HS-5 (cell line): ENCODE measurements around the gene LMNB1.
"Not testable (repeated sequence)": the region's sequence is repeated elsewhere in the genome, so short reads cannot be mapped to it uniquely, and the experiment has no call there.

ENCODE experiments used
- DNase-seq: peaks from one replicate; pipeline ENCODE4 v3.0.0-alpha.2; 2012; ENCODE audit warnings: low read depth

LMNB1 gene, protein sequence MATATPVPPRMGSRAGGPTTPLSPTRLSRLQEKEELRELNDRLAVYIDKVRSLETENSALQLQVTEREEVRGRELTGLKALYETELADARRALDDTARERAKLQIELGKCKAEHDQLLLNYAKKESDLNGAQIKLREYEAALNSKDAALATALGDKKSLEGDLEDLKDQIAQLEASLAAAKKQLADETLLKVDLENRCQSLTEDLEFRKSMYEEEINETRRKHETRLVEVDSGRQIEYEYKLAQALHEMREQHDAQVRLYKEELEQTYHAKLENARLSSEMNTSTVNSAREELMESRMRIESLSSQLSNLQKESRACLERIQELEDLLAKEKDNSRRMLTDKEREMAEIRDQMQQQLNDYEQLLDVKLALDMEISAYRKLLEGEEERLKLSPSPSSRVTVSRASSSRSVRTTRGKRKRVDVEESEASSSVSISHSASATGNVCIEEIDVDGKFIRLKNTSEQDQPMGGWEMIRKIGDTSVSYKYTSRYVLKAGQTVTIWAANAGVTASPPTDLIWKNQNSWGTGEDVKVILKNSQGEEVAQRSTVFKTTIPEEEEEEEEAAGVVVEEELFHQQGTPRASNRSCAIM

DNA sequence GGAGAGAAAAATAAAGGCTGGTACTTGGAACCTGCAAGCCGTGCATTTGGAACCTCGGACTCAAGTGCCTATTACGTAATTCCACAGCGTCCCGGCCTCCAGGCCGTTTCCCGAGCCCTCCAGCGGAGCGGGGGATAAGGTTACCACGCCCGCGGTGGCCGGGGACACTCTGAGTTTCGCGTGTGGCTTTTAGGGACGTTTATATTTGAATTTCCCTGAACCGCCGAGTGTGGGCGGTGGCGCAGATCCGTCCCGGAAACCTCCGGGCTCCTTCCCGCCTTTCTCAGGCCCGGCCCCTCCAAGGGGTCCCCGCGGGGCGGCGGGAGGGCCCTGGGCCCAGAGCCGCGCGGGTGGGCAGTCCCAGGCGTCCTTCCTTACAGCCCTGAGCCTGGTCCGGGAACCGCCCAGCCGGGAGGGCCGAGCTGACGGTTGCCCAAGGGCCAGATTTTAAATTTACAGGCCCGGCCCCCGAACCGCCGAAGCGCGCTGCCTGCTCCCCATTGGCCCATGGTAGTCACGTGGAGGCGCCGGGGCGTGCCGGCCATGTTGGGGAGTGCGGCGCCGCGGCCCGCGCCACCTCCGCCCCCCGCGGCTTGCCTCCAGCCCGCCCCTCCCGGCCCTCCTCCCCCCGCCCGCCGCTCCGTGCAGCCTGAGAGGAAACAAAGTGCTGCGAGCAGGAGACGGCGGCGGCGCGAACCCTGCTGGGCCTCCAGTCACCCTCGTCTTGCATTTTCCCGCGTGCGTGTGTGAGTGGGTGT is at the start of gene LMNB1:
Gene LMNB1, plus strand, starts transcription at position 638 of the 758 bp plus-strand sequence. CDS start 373 bp downstream, outside the sequence.
- DNase-seq, result peak; percentile 91

DNA sequence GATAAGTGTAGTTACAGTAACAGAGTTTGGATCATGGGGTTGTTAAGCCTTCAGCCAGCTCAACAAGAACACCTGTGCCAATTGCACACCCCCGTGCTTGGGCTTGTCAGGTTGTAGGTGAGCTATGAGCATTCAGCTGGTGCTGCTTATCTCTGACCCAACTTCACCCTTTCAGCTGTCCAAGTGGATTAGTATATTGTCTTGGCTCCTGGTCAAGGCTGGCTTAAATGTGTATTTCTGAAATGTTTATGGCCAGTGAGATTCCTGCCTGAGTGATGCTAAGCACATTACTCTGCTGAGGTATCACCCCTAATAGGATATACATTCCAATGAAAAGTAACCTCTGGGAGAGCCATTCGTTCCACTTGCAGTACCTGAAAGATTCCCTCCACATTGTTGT is 44.2 kb upstream of the LMNB1 start:
- DNase-seq, result no peak

DNA sequence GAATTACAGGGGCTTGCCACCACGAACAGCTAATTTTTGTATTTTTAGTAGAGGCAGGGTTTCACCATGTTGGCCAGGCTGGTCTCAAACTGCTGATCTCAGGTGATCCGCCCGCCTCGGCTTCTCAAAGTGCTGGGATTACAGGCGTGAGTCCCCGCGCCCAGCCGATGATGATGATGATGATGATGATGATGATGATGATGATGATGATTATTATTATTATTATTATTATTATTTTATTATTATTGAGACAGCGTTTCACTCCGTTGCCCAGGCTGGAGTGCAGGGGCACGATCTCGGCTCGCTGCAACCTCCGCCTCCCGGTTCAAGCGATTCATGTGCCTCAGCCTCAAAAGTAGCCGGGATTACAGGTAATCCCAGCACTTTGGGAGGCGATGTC is 42.4 kb upstream of the LMNB1 start:
- DNase-seq, result not testable (repeated sequence)

DNA sequence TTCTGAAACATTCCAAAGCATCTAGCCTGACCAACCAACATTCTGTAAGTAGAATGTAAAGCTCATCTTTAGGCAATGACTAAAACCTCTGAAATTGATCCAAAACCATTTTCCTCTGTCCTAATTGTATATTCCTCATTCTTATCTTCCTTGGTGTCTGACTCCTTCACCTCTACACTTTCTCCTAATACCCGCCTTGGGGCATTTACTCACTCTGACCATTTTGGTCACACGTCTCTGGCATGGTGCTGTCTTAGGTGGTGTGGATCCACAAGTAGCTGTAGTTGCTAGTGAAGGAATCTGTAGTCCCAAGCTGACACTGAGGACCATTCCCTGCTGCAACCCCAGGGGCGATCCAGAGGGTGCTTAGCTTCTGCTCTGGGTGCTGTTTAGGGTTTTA is 40.8 kb upstream of the LMNB1 start:
- peak; percentile 75 for DNase-seq

DNA sequence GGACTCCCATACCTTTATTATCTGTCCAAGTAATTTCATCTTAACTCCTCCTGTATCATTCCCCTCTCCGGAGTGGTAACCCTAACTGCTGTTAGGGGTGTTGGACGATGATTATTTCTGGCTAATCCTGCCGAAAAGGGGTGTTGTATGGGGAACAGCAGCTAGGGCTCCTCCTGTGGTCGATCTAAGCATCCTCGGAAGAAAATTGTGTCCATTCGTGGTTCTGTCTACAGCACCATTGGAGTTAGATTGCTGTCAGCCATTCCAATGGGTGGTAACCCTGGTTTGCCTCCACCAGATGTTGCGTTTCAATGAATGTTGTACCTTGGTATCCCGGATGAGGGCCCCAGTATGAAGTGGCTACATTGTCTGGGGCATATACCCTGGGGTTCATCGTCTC is 35.6 kb upstream of the LMNB1 start:
- DNase-seq, result no peak

DNA sequence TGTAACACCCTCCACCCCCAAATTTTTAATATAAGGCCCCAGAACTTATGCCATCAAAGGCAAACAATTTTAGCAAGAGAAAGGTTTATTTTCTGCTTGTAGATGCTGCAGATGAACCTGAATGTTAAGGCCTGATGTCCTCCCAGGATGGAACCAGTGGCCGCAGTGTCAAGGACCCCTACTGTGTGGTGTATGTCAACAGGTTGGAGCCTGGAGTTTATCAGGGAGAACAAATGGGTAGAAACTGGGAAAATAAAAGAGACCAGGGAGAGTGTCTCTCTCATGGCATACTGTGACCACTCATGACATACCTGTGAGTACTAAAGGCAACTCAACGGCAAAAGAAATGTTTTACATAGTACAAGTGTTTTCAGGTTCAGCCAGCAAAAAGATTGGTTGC is 34.5 kb upstream of the LMNB1 start:
- DNase-seq, result no peak

DNA sequence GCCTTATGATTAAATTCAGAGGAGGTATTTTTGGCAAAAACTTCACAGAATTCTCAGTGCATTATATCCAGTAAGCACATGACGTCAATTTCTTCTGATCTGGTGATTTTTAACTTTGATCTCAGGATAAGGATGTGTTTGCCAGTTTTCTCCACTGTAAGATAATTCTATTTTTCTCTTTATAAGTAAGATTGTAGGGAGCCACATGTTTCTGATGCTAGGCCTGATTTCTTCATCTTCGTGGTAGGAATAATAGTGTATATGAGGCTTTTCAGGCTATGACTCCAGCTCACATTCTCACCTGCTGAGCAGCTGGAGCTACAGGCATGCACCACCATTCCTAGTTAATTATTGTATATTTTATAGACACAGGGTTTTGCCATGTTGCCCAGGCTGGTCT is 32.1 kb upstream of the LMNB1 start:
- DNase-seq, result no peak

DNA sequence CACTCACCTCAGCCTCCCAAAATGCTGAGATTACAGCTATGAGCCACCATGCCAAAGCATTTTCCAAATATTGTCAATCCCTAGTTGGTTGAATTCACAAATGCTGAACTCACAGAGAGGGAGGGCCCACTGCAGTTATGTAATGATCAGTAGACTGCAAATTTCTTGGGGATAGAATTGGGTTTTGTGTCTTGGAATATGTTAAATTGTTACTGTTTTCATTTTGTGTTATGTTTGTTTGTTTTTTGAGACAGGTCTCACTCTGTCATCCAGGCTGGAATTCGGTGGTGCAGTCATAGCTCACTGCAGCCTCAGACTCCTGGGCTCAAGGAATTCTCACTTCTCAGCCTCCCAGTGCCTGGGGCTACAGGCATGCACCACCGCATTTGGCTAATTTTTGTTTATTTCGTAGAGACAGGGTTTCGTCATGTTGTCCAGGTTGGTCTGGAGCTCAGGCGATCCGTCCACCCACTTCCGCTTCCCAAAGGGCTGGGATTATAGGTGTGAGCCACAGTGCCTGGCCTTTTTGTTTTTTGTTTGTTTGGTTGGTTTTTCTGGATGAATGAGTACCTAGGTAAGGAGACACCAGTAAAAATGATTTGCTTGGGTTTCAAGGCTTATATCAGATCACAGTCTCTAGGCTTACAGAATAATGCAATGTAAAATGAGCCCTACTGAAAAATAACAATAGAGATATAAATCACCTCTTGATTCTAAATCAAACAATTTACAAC is 31.5 kb upstream of the LMNB1 start:
- DNase-seq, result no peak

DNA sequence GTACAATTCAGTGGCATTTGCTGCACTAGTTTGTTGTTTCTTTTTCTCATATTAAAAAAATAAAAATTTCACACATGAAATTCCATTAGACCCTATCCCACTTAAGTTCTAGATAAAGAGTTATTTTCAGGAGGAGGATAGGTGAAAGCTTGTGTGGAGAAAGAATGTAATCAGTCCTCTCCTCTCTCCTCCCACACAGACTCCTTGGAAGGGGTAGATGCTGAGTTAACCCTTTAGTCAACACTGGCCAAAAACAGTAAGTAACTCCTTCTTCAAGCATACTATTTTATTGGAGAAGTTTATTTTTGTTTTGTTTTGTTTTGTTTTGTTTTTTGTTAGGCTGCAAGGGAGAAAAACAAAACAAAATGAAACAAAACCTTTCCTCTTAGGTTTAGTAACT is 30.6 kb upstream of the LMNB1 start:
- DNase-seq, result no peak

DNA sequence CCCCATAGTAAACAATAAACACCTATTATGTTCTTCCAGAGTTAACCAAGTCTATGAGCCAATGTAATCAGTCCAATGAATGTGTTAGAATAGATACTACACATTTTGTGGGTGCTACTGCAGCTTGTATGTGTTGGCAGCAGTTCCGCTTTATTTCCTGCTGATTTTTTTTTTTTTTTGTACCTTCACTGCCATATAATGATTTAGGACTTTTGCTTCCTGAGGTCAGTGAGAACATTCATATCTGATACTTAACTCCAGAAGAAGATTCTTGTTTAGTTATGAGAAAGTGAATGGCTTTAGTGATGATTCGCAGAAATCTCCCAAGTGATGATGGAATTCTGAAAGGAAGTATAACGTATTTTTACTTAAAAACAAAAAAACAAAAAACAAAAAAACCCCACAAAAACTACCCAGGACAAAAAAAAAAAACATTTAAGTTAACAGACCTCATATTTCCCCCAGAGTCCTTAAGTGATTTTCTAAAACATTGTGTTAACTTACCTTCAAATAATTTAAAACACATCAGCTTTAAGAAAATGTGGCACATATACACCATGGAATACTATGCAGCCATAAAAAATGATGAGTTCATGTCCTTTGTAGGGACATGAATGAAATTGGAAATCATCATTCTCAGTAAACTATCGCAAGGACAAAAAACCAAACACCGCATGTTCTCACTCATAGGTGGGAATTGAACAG is 24.7 kb upstream of the LMNB1 start:
- no peak for DNase-seq

DNA sequence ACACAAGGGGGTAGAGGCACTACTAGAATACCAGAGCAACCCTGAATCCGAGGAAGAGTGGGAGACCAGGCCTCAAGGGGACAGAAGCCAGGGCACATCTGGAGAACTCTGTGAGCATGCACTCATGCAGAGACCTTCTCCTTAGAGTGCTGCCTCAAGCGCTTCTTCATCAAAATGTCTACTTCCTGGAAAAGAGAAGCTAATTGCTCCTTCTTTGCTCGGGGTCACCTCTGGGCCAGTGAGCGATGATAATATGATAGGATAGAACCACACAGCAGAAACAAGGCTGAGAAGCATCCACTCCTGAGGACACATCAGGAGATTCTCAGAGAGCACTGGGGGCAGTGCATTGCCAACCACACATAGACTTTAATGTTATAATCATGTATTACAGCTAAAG is 23.7 kb upstream of the LMNB1 start:
- DNase-seq, result no peak

DNA sequence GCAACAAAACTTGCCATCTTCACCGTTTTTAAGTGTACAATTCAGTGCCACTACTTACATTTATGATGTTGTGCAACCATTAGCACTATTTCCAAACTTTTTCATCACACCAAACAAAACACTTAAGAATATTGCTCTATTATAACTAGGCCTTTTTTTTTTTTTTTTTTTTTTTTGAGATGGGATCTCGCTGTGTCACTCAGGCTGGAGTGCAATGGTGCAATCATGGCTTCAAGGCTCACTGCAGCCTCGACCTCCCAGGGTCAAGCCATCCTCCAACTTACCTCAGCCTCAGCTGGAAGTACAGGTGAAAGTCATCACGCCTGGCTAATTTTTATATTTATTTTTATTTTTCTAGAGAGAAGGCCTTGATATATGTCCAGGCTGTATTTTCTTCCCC is 22.3 kb upstream of the LMNB1 start:
- DNase-seq, result no peak

DNA sequence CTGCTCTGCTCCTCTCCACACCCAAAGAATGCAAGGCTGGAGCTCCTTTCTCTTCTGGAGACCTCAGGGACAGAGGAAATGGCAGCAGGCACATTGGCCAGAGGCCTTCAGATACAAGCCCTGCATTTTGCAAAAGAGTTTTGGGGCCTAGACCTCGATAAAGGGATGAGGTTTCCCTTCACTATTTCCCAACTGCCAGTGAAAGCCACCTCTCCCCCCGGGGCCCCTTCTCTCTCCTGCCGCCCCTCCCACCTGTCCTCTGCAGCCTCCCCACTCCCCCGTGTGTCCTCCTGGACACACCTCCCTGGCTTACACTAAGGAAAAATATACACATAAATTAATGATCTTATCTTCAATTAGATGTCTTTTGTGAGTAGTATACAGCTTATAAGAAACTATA is 21.3 kb upstream of the LMNB1 start:
- no peak for DNase-seq

DNA sequence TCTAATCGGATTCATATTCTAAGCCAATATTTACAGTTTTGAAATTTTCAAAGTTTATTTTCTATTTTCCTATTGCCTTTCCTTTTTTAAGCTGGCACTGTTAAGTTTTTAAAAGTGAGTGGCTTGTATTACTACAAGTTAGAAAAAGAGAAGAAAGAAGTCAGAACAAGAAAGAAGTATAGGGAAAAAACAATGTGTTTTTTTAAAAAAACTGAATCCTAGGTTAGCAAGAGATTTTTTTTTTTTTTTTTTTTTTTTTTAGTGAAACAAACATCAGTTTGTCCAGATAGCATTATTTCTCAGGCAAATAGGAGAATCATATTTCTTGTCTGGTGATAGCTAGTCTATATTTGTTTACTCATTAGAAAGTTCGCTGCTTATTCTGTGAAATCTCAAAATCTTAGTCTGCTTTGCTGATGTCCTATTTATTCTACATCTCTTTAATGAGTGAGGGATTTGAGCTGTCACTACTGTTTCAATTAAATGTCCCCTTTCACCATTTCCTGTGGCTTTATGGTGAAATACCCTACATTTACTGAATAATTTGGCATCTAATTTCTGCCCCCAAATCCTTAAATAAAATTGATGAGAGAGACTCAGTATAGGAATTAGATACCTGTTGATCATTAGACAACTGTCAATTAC is 19.1 kb upstream of the LMNB1 start:
- DNase-seq, result no peak

DNA sequence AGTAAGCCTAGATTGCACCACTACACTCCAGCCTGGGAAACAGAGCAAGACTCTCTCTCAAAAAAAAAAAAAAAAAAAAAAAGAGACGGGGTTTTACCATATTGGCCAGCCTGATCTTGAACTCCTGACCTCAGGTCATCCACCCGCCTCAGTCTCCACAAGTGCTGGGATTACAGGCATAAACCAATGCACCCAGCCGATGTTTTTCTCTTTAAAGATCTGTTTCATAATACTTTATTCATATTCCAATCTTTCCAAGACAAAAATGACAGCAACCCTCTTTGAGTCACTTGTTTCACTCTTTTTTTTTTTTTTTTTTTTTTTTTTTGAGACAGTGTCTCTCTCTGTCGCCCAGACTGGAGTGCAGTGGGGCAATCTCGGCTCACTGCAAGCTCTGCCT is 13.6 kb upstream of the LMNB1 start:
- no peak for DNase-seq

DNA sequence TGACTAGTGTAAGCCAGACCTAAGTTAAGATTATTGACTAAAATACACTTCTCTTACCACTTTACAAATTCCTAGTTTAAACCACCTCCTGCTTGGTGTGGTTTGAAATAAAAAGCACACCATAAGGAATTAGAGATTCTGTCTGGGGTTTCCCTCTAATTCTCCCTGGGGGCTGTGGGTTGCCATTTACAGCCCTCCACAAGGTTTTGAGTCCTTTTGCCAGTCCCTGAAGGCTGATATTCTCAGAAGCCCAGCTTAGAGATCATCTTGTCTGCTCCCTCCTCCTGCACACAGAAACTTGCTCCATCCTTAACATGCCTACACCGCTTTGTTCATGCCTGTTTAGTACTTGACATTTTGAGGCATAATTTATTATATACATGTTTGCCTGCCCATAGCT is 7.2 kb upstream of the LMNB1 start:
- DNase-seq, result no peak

DNA sequence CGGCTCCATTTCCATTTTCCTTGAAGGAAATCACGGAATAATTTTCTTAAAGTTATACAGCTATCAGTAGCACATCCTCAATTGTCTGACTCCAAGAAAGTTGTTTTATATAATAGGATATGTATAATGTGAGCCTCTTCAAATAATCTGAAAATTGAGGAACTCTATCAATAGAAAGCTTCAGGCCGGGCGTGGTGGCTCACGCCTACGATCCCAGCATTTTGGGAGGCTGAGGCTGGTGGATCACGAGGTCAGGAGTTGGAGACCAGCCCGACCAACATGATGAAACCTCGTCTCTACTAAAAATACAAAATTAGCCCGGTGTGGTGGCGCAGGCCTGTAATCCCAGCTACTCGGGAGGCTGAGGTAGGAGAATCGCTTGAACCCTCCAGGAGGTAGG is 3.4 kb upstream of the LMNB1 start:
- DNase-seq, result not testable (repeated sequence)

DNA sequence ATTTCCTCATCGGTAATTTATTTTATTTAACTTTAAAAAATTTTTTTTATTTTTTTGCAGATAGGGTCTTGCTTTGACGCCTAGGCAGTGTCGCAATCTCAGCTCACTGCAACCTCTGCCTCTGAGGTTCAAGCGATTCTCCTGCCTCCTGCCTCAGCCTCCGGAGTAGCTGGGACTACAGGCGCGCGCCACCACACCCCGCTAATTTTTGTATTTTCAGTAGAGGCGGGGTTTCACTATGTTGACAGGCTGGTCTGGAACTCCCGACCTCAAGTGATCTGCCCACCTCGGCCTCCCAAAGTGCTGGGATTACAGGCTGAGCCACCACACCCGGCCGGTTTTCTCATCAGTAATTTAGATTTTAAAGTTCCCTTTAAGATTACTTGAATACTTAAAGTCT is 2.3 kb upstream of the LMNB1 start:
- DNase-seq, result not testable (repeated sequence)

DNA sequence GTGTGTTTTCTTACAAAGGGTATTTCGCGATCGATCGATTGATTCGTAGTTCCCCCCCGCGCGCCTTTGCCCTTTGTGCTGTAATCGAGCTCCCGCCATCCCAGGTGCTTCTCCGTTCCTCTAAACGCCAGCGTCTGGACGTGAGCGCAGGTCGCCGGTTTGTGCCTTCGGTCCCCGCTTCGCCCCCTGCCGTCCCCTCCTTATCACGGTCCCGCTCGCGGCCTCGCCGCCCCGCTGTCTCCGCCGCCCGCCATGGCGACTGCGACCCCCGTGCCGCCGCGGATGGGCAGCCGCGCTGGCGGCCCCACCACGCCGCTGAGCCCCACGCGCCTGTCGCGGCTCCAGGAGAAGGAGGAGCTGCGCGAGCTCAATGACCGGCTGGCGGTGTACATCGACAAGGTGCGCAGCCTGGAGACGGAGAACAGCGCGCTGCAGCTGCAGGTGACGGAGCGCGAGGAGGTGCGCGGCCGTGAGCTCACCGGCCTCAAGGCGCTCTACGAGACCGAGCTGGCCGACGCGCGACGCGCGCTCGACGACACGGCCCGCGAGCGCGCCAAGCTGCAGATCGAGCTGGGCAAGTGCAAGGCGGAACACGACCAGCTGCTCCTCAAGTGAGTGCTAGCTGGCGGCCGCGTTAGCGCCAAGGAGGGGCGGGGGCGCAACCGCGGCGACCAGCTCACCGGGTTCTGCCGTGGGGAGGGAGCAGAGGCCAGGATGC is 480 bp downstream of the LMNB1 start:
- no peak for DNase-seq

DNA sequence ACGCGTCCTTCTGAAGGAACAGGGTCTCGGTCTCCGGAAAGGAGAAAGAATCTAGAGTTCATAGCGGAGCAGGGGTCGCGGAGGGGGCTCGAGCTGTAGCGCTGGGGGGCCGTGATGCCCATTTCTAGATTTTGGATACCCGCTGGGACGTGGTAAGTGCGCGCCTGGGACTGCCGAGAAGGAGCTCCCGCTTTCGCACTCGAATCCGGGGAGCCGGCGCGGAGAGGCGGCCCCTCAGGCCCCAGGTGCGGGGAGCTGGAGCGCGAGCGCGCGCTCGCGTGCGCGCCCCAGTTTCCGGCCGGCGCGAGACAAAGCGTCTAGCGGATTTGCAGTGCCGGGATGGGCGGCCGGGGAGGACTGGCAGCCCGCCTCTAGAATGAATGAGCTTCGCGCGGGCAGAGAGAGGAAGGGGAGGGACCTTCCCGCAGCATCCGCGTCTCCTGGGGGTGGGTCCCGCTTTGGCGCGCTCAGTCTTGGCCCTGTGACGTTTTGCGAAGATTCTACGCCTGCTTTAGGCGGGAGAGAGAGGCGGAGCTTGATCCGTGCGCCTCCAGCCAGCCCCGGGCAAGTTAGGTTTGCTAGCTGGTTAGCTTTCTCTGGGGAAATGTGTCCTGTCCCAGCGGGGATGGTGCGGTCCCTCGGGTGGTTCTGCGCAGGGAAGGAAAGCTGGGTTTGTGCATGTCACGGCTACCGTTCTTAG is 1.2 kb downstream of the LMNB1 start:
- DNase-seq, result peak; percentile 89
